Stimulated activated CD8-positive, alpha-beta memory T cell treated with anti-CD3 and anti-CD28 coated beads, Interleukin-15, amount 100 ng/mL, for 48 hours (primary cell): ENCODE results near the gene ANTXRL.
"Not testable (repeated sequence)": the region's sequence is repeated elsewhere in the genome, so short reads cannot be mapped to it uniquely, and the experiment has no call there.

Experiments used
- DNase-seq, 2 donors: peaks; one replicate each; pipeline ENCODE4 v3.0.0-alpha.2; 2020; ENCODE audit warnings: low read depth in 2 of 2

ANTXRL gene

DNA sequence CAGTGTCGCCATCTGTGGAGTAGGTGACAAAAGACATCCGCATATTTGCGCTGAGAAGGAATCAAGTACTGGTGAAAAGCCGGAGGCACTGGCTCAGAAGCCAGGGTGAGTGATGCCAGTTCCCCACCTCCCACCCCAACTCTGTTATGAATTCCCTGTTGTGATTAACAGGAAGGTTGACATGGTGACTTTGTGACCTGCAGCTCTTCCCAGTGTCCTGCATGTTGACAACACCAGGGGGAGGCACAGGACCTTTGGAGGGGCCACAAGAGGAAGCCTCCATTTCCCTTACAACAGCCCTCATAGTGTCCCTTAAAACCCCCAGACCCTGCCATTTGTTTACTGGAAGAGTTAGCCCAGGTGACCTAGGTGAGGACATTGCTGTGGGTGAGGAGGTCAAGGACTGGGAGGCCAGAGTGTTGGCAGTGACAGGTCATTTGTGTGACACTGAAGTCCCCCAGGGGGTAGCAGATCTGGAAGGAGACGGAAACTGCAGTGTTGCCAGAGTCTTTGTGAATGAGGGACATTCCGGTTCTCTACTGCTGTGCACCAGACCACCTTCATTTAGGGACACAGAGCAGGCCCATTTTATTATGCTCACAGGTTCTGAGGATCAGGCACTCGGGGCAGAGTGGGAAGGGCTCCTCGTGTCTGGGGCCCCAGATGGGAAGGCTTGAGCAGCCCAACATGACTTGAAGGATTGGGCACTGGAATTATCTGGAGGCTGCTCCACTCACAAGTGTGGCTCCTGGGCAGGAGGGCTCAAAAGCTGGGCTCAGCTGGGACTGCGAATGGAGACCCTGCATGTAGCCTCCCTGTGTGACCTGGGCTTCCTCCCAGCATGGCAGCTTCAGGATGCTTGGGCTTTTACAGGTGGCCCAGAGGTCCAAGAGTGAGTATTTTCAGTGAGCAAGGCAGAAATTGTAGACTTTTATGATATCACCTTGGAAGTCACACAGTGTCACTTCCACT is 13.0 kb upstream of the ANTXRL start:
- no peak for DNase-seq

DNA sequence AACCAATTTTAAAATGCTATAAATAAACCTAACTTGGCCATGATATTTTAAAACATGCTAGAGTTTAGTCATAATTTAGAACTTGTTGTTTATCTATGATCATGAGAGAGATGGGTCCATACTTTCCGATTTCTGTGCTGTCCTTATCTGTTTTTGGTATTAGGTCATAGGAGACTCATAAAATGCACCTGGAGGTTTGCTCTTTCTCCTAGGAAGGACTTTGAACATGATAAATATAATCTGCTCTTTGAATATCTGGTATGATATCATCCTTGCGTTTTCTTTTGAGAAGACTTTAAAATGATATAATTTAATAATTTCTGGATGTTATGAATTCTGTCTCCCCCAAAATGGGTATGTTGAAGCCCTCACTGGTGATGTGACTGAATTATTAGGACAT is 9.0 kb upstream of the ANTXRL start:
- DNase-seq = no peak

DNA sequence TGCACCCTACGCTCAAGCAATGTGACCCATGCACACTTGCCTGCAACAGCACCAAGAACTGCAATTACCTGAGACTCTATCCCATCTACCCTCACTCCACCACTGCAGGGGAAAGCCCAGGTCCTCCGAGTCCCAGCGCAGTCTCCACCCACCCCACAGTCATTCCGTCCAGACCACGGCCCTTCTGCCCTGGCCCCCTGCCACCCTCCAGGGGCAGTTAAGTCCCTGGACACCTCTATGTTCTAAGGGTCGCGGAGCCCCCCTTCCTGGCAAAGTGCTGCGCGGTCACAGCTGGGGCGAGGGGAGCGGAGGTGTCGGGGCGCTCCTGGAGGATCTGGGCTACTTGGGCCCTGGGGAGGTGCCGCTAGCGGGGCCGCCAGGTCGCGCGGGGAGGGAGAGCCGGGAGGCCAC is 4.4 kb upstream of the ANTXRL start:
- DNase-seq = not testable (repeated sequence)

DNA sequence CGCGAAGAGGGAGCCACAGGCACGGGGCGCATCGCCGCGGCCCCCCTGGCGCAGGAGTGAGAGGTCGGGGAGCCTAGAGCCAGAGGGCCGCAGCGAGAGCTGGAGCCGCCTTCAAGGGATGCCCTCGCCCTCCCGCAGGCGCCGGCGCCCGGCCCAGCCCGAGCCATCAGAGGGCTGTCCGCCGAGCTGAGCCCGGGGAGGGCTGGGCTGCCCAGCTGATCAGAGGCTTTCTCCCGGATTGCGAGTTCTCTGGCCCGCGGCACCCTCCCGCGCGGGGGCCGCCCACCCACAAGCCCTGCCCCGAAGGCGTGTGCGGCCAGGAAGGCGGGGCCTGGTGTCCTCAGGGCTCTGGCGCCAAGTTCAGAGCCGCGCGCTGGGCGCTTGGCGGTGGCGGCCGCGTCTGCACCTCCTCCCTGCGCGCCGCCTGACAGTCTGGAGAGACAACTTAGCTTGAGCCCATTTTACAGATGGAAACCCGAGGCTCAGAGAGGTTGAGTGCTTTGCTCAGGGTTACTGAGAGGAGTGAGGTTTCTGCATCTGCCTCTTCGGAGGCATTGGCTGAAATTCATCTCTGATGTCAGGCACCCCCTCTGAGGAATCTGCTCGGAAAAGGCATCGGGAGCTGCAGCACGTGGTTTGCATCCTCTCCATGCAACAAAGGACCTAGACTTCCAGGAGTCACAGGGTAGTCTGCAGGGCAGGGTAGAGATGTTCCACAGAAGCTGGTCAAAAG is 3.8 kb upstream of the ANTXRL start:
- DNase-seq = peak; percentile 35 to 60

DNA sequence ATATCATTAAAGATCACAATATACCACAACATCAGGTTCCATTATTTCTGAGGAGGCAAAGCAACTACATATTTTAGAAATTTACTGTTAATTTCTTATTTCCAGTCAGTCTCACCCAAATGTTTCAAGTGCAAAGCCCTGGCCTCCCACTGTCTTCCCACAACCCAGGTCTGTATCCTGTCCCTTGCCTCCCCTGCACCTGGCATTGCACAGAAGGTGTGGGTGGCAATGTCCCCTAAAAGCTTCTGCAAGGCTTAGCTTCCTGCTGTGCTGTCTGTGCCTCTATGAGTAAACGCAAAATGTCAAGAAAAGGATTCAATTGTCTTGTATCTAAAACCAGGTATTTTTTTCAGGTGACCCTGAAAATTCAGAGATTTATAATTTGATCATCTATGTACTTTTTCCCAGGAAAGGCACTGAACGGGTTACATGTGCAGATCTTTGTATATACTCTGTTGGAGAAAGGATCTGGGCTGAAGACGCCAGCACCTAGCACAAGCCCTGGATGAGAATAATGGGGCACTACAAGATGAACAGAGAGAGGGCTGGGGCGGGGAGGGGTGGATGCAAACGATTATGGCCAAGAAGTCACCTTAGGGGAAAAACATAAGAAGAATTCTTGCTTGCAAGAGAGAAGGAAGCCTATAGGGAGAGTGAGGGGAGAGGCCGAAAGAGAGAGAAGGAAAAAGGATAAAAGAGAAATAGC is 3.1 kb upstream of the ANTXRL start:
- DNase-seq = no peak

DNA sequence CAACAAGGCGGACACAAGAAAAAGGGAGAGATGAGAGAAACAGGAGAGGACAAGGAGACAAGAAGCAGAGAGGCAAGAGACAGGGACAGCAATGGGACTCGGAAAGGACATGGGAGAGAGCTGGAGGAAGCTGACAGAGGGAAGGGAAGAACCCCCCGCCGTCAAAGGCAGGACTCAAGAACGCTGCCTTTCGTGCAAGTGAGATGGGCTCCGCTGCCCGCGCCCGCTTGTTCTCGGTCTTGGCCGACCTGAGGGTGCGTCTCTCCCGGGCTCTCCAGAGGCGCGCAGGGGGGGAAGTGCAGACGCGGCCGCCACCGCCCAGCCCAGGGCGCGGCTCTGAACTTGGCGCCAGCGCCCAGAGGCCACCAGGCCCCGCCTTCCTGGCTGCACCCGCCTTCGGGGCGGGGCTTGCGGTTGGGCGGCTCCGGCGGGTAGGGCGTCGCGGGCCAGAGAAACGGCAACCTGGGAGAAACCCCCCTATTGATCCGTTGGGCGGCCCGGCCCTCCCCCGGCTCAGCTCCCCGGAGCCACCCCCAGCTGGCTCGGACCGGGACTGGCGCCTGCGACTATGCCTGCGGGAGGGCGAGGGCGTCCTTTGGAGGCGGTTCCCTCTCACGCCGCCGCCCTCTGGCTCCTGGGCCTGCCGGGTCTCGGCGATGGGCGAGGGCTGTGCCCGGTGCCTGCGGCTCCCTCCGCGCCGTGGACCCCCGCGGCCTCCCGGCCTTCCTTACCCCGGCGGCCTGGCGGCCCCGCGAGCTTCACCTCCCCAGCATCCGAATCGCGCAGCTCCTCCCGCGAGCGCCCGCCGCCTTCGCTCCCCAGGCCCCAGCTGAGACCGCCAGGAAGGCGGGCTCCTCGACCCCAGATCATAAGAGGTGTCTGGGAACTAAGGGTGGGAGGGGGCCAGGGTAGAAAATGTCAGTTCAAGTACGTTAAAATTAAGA is 2.2 kb upstream of the ANTXRL start:
- peak; percentile 68 to 71 for DNase-seq

DNA sequence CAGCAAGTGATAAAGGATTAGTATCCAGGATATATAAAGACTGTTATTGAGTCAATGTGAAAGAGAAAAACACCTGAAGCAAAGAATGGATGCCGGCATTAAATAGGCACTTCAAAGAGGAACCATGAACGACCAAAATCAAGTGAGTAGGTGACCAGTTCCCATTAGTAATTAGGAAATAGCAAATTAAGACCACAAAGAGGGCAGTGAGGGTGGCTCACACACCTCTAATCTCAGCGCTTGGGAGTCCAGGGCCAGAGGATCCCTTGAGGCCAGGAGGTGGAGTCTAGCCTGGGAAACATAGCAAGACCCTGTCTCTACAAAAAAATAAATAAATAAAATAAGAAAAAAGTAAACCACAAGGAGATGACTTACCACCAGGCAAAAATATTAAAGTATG is 1.5 kb upstream of the ANTXRL start:
- no peak for DNase-seq

DNA sequence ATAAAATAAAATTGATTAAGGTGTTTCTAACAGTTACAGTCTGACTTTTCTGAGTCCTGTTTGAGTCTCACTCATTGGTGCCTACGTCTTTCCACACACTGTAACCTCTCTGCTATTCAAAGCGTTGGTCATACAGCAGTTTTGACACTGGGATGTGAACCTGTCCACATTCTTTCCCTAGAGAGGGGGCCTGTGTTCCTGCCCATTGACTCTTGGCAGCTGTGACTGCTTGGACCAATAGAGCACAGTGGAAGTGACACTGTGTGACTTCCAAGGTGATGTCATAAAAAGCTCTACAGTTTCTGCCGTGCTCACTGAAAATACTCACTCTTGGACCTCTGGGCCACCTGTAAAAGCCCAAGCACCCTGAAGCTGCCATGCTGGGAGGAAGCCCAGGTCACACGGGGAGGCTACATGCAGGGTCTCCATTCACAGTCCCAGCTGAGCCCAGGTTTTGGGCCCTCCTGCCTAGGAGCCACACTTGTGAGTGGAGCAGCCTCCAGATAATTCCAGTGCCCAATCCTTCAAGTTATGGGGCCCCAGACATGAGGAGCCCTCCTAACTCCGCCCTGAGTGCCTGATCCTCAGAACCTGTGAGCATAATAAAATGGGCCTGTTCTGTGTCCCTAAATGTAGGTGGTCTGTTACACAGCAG is 704 bp upstream of the ANTXRL start:
- no peak for DNase-seq

DNA sequence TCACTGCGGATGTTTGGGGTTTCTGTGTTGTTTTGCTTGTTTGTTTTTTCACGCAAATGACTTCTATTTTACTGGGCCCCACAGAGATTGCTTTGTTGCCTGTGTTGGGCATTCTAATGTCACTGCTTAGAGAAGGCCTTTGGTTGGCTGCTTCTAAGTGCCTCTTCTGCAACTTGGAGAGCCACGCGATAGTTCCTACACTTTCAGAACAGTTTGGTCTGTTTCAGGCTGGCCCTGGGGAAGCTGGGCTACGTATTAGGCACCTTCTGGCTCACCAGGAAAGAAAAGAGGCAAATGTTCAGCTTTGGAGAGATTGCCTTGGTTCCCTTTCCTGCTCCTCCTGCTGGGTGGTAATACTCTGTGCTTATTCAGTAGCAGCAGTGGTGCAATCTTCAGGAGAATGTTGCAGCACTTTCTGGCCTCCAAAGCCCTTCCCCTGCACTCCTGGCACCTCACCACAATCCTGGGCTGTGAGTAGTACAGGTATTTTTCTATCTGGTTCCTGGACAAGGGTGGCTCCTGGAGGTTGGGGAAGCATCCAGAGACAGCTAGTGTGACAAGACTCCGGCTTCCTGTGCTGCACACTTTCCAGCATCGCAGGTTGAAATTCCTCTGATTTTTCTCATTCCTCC is 1.2 kb downstream of the ANTXRL start:
- no peak for DNase-seq

DNA sequence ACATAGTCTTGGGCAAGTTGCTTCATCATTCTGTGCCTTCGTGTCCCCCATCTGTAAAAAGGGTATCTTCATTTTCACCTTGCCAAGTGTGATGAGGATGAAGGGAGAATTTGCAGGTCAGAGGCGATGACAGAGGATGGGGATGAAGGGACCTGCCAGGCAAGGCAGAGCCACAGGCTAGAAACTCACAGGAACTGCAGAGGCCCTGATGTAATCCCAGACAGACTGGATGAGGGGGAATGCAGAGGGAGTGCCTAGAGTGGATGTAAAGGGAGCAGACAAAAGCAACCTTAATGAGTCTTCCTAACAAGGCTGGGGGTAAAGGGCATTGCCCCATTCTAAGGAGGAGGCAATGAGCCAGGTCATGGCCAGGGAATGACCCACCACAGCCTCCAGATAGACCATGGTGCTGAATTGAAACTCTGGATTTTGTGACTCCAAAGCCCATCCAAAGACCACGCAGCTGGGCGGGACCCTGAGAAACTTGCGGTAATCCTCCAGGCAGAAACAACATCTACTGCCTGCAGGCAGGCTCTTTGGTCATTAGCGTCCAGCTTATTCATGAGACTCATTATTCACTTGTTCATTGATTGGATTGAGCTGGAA is 1.9 kb downstream of the ANTXRL start:
- no peak for DNase-seq

DNA sequence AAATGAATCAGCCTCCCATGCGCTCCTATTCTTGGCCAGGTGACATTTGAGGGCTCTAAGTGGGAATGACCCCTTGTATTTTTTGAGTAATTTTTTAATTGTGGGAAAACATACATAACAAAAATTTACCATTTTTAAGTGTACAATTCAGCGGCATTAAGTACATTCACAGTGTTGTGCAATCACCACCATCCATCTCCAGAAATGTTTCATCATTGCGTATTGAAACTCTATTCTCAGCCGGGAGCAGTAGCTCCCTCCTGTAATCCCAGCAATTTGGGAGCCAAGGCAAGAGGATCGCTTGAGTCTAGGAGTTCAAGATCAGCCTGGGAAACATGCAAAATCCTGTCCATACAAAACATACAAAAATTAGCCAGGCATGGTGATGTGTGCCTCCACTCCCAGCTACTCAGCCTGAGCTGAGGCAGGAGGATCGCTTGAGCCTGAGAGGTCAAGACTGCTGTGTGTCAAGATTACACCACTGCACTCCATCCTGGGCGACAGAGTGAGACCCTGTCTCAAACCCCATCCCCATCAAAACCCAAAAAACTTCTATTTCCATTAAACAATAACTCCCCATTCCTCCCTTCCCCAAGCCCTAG is 2.5 kb downstream of the ANTXRL start:
- DNase-seq = no peak

DNA sequence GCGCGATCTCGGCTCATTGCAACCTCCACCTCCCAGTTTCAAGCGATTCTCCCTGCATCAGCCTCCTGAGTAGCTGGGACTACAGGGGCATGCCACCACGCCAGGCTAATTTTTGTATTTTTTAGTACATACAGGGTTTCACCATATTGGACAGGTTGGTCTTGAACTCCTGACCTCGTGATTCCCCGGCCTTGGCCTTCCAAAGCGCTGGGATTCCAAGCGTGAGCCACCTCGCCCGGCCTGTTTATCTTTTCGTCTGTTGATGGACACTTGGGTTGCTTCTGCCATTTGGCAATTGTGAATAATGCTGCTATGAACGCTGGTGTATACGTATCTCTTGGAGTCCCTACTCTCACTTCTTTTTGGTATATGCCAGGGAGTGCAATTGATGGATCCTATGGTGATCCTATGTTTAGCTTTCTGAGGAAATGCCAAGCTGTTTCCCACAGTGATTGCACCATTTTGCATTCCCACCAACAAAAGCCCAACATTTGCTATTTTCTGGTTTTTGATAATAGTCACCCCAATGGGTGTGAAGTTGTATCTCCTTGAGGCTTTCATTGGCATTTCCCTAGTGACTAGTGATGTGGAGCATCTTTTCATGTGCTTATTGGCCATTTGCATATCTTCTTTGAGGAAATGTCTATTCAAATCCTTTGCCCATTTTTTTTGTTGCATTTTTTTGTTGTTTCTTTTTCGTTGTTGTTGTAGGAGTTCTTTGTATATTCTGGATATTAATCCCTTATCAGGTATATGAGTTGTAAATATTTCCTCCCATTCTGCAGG is 3.5 kb downstream of the ANTXRL start:
- DNase-seq = no peak

DNA sequence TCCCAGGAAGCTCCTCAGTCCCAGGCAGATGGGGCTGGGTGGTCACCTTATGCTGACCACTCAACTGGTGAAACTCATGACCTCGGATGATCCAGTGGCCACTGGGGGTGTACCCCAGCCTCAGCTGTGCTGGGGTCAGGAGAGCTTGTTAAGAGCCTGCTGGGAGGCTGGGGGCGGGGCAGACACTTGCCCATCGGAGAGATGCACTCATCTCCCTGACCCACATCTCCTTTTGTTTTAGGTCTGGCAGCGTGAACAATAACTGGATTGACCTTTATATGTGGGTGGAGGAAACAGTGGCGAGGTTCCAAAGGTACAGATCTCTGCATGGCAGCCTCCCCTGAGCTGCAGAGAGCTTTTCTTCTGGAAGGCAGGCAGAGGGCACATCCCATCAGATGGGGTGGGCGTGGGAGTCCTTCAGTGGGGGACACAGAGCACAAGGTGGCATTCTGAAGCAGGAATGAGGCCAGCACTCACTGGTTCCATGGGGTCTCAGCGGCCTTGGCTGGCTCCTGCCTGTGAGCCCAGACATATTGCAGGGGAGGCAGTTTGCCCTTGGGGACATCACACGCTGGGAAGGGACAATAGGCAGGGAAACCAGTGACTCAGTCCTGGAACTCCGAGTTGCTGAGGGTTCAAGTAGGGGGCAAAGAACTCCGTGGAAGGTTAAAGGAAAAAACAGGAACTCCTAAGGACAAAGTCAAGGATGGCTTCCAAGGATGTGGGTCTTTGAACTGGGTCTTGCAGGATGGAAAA is 5.2 kb downstream of the ANTXRL start:
- no peak for DNase-seq

DNA sequence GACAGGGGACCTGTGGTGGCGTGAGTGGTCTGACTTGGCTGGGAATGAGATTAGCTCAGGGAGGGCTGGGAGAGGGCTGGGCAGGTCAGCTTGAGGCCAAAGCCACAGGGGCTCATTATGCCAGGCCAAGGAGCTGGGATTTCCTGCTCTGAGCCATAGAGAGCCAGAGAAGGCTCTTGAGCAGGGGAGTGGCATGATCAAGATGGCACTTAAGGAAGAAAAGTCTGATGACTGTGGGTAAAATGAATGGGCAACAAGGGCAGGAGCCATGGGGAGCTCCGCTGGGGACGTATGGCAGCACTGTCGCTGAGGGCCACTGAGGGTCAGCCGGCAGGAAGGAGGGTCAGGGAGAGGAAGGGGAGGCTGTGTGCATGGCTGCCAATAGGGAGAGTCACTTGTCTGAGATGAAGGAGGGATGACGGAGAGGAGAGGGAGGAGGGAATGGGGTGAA is 5.8 kb downstream of the ANTXRL start:
- DNase-seq = no peak

DNA sequence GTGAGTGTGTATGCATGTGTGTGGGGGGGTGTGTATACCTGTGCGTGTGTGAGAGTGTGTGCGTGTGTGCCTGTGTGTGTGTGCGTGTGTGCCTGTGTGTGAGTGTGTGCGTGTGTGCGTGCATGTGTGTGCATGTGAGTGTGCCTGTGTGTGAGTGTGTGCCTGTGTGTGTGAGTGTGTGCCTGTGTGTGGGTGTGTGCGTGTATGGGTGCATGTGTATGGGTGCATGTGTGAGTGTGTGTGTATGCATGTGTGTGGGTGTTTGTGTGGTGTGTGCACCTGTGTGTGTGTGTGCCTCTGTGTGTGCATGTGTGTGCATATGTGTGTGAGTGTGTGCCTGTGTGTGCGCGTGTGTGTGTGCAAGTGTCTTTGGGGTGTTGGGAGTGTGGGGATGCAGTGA is 6.4 kb downstream of the ANTXRL start:
- no peak for DNase-seq

DNA sequence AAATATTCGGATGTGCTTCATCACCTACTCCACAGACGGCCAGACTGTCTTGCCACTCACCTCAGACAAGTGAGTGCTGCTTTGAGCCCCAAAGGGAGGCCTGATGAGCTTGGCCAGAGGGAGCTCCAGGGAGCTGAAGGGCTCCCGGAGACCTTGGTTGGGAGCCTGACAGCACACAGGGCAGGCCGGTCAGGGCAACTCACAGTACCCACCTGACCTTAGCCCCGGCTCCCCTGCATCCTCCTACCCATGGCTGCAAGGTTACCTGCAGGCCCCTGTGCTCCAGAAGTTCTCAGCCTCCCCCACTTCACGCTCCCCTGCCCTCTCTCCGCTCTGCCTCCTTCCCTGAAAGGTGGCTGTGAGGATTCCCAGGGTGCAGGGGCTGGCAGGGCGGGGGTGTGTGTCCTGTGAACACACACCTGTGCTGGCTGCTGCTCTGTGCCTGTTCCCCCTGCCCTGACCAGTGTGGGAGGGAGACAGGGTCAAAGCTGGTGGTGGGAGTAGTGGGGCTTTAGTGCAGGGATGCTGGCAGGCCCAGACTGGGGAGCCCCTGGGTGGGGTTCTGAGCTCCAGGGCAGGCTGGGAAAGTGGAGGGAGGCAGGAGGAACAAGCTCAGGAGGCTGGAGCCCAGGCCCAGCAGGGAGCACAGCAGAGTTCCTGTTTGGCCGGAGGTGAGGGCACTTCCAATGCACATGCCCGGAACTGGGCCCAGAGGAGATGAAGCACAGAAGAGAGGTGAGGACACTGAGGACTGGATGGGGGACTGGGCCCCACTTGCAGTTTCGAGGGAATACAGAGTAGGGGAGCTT is 7.2 kb downstream of the ANTXRL start:
- DNase-seq = no peak
